Esophagus squamous epithelium (tissue), 5 donors: ENCODE results near the gene PRKRIP1. TPM values are rescaled to one million over a fixed set of nuclear protein-coding genes. Genes with fewer than 3 reads are reported as not detected.
"Not testable (repeated sequence)": the region's sequence is repeated elsewhere in the genome, so short reads cannot be mapped to it uniquely, and the experiment has no call there.

ENCODE experiments used
- DNase-seq: peaks from one replicate; lab custom pipeline; 2025; lab: John Stamatoyannopoulos, UW
- H3K27ac ChIP-seq, 4 donors: fragments of 200-600 bp; sonication (generic); one replicate each; pipeline ENCODE4 v1.5.1; 2016 to 2019; ENCODE audit warnings: mild to moderate bottlenecking in 1 of 4
- H3K27me3 ChIP-seq, 4 donors: fragments of 200-600 bp; sonication (generic); 1 replicate in 3 of 4; 2 replicates in 1 of 4; pipeline versions ENCODE4 v1.5.1 to v1.6.0; 2017 to 2021; ENCODE audit warnings: antibody characterized with exemption in 1 of 4
- H3K36me3 ChIP-seq, 3 donors: fragments of 200-600 bp; sonication (generic); one replicate each; pipeline ENCODE4 v1.5.1; 2016 to 2019
- H3K4me1 ChIP-seq, 3 donors: fragments of 200-600 bp; sonication (generic); one replicate each; pipeline ENCODE4 v1.5.1; 2017 to 2019
- H3K4me3 ChIP-seq, 4 donors: fragments of 200-600 bp; sonication (generic); 1 replicate in 3 of 4; 2 replicates in 1 of 4; pipeline ENCODE4 v1.5.1; 2016 to 2019; ENCODE audit warnings: mild to moderate bottlenecking in 2 of 4, moderate library complexity in 1 of 4
- H3K9me3 ChIP-seq, 3 donors: fragments of 200-600 bp; sonication (generic); one replicate each; pipeline ENCODE4 v1.5.1; 2016 to 2019
- CTCF ChIP-seq, 6 experiments: fragments of 450-650 bp in 4 of 6; fragments of 200-600 bp in 2 of 6; sonication (generic) in 2 of 6; IDR thresholded peaks; one replicate each; pipeline ENCODE4 v1.5.1; 2016 to 2019; ENCODE audit warnings: antibody characterized with exemption in 6 of 6, mild to moderate bottlenecking in 4 of 6, moderate library complexity in 4 of 6
- POLR2A ChIP-seq, 4 donors: fragments of 450-650 bp; IDR thresholded peaks; one replicate each; pipeline ENCODE4 v1.6.1; 2017; ENCODE audit warnings: antibody characterized with exemption in 4 of 4, mild to moderate bottlenecking in 4 of 4, moderate library complexity in 3 of 4
- WGBS, 2 donors: methylation state at CpG; one replicate each; pipeline ENCODE4 v1.1.5; 2018; 5-methylcytosine and 5-hydroxymethylcytosine counted together
- intact Hi-C: fragments of 100-400 bp; cut with DNase I; formaldehyde crosslinking; loops from one replicate; pipeline ENCODE4 v1.15.0; 2022
- total RNA-seq, 4 donors: library from RNA; depleted of rRNA; stranded (reverse); fragments of >200 nt; gene quantifications; one replicate each; pipeline ENCODE4 v1.1.0, GENCODE V29; 2016
- donor health status: DM: yes; HTN: yes; CAD: no.

PRKRIP1 gene
- total RNA-seq, 4 donors from 2014 or later = 12.5 to 24.6 (median 16.5) TPM

- WGBS, 2 donors = 71 to 77% methylated on average over 5 of the region's 6 CpGs
- H3K4me1 ChIP-seq = peaks cover 0 to 10% (median 0%) of the 10 kb centered on the region in 3 donors
- H3K36me3 ChIP-seq = peaks cover 9 to 100% (median 62%) of the 10 kb centered on the region in 3 donors
- H3K9me3 ChIP-seq = no peaks in the 10 kb centered on the region
- H3K27me3 ChIP-seq = no peaks in the 10 kb centered on the region
- no peak for DNase-seq
- intact Hi-C loops = no loop called here
- H3K27ac ChIP-seq = no peak overlapping the region
- no peak for TF ChIP-seq CTCF (IDR thresholded peaks at IDR 0.05)
- TF ChIP-seq POLR2A (IDR thresholded peaks at IDR 0.05) = no peak
- no peak overlapping the region for H3K4me3 ChIP-seq
These were observed 11.7 kb downstream of the PRKRIP1 start for GRCh38 chr7:102407910-102408309.

- intact Hi-C loops, DNase-seq: not testable (repeated sequence)
These were observed 12.4 kb downstream of the PRKRIP1 start for GRCh38 chr7:102408530-102408929.

GRCh38 chr7:102409340-102409739 lies 13.2 kb downstream of the PRKRIP1 start:
- DNase-seq = no peak

More at GRCh38 chr7:102408530-102408929, 12.4 kb downstream of the PRKRIP1 start:
- peaks cover 0 to 13% (median 0%) of the 10 kb centered on the region in 3 donors for H3K4me1 ChIP-seq
- not testable (repeated sequence) for H3K9me3 ChIP-seq, H3K27me3 ChIP-seq, H3K4me3 ChIP-seq, H3K27ac ChIP-seq
- 90 to 95% methylated on average over 4 to 5 of the region's 6 CpGs for WGBS, 2 donors
- H3K36me3 ChIP-seq = peaks cover 9 to 100% (median 62%) of the 10 kb centered on the region in 3 donors

GRCh38 chr7:102410123-102410522 lies 14.0 kb downstream of the PRKRIP1 start:
- 64 to 80% methylated on average over 5 to 6 of the region's 6 CpGs for WGBS, 2 donors
- no peak for DNase-seq
- Histone ChIP-seq H3K9me3 (no peaks in the 10 kb centered on the region), H3K27me3 (no peaks in the 10 kb centered on the region), H3K4me1 (peaks cover 0 to 13% (median 0%) of the 10 kb centered on the region in 3 donors), H3K27ac (no peak overlapping the region), H3K4me3 (no peak overlapping the region), H3K36me3 (peaks cover 9 to 100% (median 53%) of the 10 kb centered on the region in 3 donors)
- TF ChIP-seq CTCF (IDR thresholded peaks at IDR 0.05) = no peak
- no peak for TF ChIP-seq POLR2A (IDR thresholded peaks at IDR 0.05)
- intact Hi-C loops = no loop called here

More at GRCh38 chr7:102409340-102409739, 13.2 kb downstream of the PRKRIP1 start:
- TF ChIP-seq POLR2A (IDR thresholded peaks at IDR 0.05) (no peak), CTCF (IDR thresholded peaks at IDR 0.05) (no peak)
- H3K27ac ChIP-seq = no peak overlapping the region
- WGBS, 2 donors = 87 to 91% methylated on average over 3 to 4 of the region's 4 CpGs
- H3K4me1 ChIP-seq = peaks cover 0 to 13% (median 0%) of the 10 kb centered on the region in 3 donors
- no peak overlapping the region for H3K4me3 ChIP-seq
- intact Hi-C loops = no loop called here
- peaks cover 9 to 100% (median 58%) of the 10 kb centered on the region in 3 donors for H3K36me3 ChIP-seq
- no peaks in the 10 kb centered on the region for H3K27me3 ChIP-seq
- H3K9me3 ChIP-seq = no peaks in the 10 kb centered on the region

GRCh38 chr7:102410918-102411317 lies 14.8 kb downstream of the PRKRIP1 start:
- no peaks in the 10 kb centered on the region for H3K27me3 ChIP-seq
- no peak overlapping the region for H3K4me3 ChIP-seq
- TF ChIP-seq CTCF (IDR thresholded peaks at IDR 0.05) (no peak), POLR2A (IDR thresholded peaks at IDR 0.05) (no peak)
- DNase-seq = no peak
- H3K9me3 ChIP-seq = no peaks in the 10 kb centered on the region
- peaks cover 0 to 13% (median 0%) of the 10 kb centered on the region in 3 donors for H3K4me1 ChIP-seq
- WGBS, 2 donors = 94 to 98% methylated on average over 5 of the region's 5 CpGs
- no peak overlapping the region for H3K27ac ChIP-seq
- H3K36me3 ChIP-seq = peaks cover 8 to 100% (median 45%) of the 10 kb centered on the region in 3 donors
- intact Hi-C loops = no loop called here
